A673 (cell line): ENCODE results near the gene YBX2. TPM values are rescaled to one million over a fixed set of nuclear protein-coding genes. Genes with fewer than 3 reads are reported as not detected.

Source experiments
- BruUV-seq: library from RNA; stranded (reverse); fragments of 400-500 nt; replicated peaks from 2 replicates; lab custom pipeline; 2021; lab: Mats Ljungman, UMichigan
- CTCF ChIA-PET: fragments of 300-600 bp; sonication (Branson Sonifier 250); formaldehyde crosslinking; loops from one replicate; lab custom pipeline; 2022; ENCODE audit warnings: antibody characterized with exemption; lab: Charles Lee
- POLR2A ChIA-PET: fragments of 300-600 bp; sonication (Branson Sonifier 250); formaldehyde crosslinking; loops from one replicate; lab custom pipeline; 2022; ENCODE audit warnings: antibody characterized with exemption; ENCODE audit not compliant: low non-redundant PET; lab: Charles Lee
- DNase-seq: peaks from one replicate; pipeline ENCODE4 v3.0.0-alpha.2; 2015; ENCODE audit warnings: low spot score
- H3K27ac ChIP-seq: fragments of 200-600 bp; sonication (generic); 2 replicates; pipeline ENCODE4 v1.5.1; 2016; ENCODE audit warnings: mixed run types, low read depth, mild to moderate bottlenecking, mixed read lengths, antibody characterized with exemption, low read length; ENCODE audit not compliant: poor library complexity, severe bottlenecking
- H3K27me3 ChIP-seq: fragments of 200-600 bp; sonication (generic); replicated peaks from 2 replicates; pipeline ENCODE4 v1.6.1; 2017; ENCODE audit warnings: mixed run types, low read depth, mild to moderate bottlenecking, mixed read lengths, antibody characterized with exemption, low read length; ENCODE audit not compliant: insufficient read depth, poor library complexity
- H3K36me3 ChIP-seq: fragments of 200-600 bp; sonication (generic); 2 replicates; pipeline ENCODE4 v1.6.1; 2016; ENCODE audit warnings: mixed run types, mild to moderate bottlenecking, mixed read lengths, antibody characterized with exemption, low read length; ENCODE audit not compliant: insufficient read depth, poor library complexity, severe bottlenecking
- H3K4me1 ChIP-seq: fragments of 200-600 bp; sonication (generic); 2 replicates; pipeline ENCODE4 v1.6.1; 2017; ENCODE audit warnings: mixed run types, mild to moderate bottlenecking, mixed read lengths, antibody characterized with exemption, low read length; ENCODE audit not compliant: insufficient read depth, poor library complexity, severe bottlenecking
- H3K4me3 ChIP-seq: fragments of 200-600 bp; sonication (generic); 2 replicates; pipeline ENCODE4 v1.5.1; 2016; ENCODE audit warnings: low read depth, mixed run types, mild to moderate bottlenecking, mixed read lengths, low read length; ENCODE audit not compliant: poor library complexity, severe bottlenecking
- H3K9me3 ChIP-seq: fragments of 200-600 bp; sonication (generic); 2 replicates; pipeline ENCODE4 v1.6.1; 2016; ENCODE audit warnings: mixed run types, low read depth, mild to moderate bottlenecking, mixed read lengths, antibody characterized with exemption, low read length; ENCODE audit not compliant: poor library complexity, severe bottlenecking
- CTCF ChIP-seq: fragments of 300-800, 200-600 bp; sonication (generic); conservative IDR thresholded peaks from 2 replicates; pipeline ENCODE4 v1.5.1; 2017; ENCODE audit warnings: low read depth, mild to moderate bottlenecking, antibody characterized with exemption, low read length, moderate library complexity, mixed read lengths
- EZH2 ChIP-seq: fragments of 200-600 bp; sonication (generic); IDR thresholded peaks from 2 replicates; pipeline ENCODE4 v1.6.1; 2017; ENCODE audit warnings: borderline replicate concordance, low read depth, mild to moderate bottlenecking, mixed read lengths, antibody characterized with exemption, low read length; ENCODE audit not compliant: poor library complexity, severe bottlenecking
- intact Hi-C: fragments of 100-400 bp; cut with micrococcal nuclease; formaldehyde crosslinking; loops from one replicate; pipeline ENCODE4 v1.10.0; 2022; ENCODE audit not compliant: unreplicated experiment
- total RNA-seq: library from RNA; stranded (reverse); gene quantifications from 2 replicates; pipeline ENCODE4 v1.2.3, GENCODE V29; 2021

YBX2 gene
- total RNA-seq, 1 experiment from 2014 or later: 0.77 TPM

DNA sequence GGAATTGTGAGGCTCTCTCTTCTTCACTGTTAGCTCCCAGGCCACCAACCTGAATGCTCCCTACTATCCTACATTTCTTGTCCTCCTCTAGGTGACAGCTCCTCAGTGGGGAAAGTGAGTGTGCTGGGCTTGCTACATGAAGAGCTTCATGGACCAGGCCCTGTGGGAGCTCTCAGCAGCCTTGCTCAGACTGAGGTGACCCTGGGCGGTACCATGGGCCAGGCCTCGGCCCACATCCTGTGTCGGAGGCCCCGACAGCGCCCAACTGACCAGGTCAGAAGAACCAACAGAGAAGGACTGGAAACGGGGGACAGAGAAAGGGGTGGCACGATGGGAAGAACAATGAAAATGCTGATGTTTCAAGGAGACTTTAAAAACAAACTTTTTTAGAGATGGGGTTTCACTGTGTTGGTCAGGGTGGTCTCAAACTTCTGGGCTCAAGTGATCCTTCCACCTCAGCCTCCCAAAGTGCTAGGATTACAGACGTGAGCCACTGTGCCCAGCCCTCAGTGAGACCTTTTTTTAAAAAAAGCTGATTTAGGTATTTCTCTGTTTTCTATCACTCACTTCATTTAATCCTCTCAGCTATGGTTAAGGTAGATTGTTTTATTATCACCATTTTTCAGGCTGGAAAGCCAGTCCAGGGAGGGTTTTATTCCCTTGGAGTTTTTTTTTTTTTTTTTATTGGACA lies 37.5 kb downstream of the YBX2 start:
- intact Hi-C loops: no loop called here
- no TSS peak for BruUV-seq
- peaks cover 26% of the 10 kb centered on the region for H3K36me3 ChIP-seq
- POLR2A ChIA-PET: no interaction called here
- H3K4me1 ChIP-seq: peaks cover 15% of the 10 kb centered on the region
- TF ChIP-seq CTCF (no peak), EZH2 (no peak)
- no peaks in the 10 kb centered on the region for H3K27me3 ChIP-seq
- CTCF ChIA-PET: interaction anchor here (0.6 kb wide), 1 partner anchor 100 kb away, joined by 3 read pairs; no protein-coding TSS in a partner anchor
- no peak overlapping the region for H3K27ac ChIP-seq
- no peak for DNase-seq
- no peak overlapping the region for H3K4me3 ChIP-seq
- H3K9me3 ChIP-seq: no peaks in the 10 kb centered on the region

- BruUV-seq: no TSS peak
- Histone ChIP-seq H3K4me1 (peaks cover 21% of the 10 kb centered on the region), H3K27me3 (no peaks in the 10 kb centered on the region), H3K27ac (no peak overlapping the region), H3K4me3 (no peak overlapping the region), H3K36me3 (peaks cover 26% of the 10 kb centered on the region), H3K9me3 (no peaks in the 10 kb centered on the region)
- POLR2A ChIA-PET: no interaction called here
- intact Hi-C loops: loop anchor here (5.0 kb wide), 1 partner anchor 53 kb away; the partner anchor contains the start of gene EIF5A
- DNase-seq: no peak
- TF ChIP-seq CTCF: no peak
- TF ChIP-seq EZH2: no peak
- CTCF ChIA-PET: no interaction called here
Observed at GRCh38 chr17:7254511-7254910, 39.9 kb downstream of the YBX2 start.

DNA sequence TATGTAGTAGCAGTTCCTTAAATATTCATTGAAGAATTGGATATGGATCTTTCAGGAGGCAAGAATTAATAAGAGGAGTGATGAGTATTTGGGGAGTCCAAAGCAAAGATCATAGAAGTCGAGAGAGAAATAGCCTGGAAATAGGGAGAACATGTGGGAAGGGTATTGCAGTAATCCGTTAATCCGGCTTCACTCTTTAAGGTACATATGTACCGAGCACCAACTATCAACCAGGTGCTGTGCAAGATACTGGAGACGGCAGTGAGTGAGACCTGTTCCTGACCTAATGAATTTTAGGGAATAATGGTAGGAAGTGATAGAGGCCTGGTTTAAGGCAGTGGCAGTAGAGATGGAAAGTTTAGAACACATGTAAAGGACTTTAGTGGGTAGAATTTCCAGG lies 41.4 kb downstream of the YBX2 start:
- POLR2A ChIA-PET: no interaction called here

More for the DNA sequence above, 41.4 kb downstream of the YBX2 start:
- peaks cover 17% of the 10 kb centered on the region for H3K4me1 ChIP-seq
- H3K27me3 ChIP-seq: no peaks in the 10 kb centered on the region
- H3K36me3 ChIP-seq: peaks cover 17% of the 10 kb centered on the region
- intact Hi-C loops: loop anchor here (5.0 kb wide), 1 partner anchor 54 kb away; the partner anchor contains the start of gene EIF5A
- no peak for DNase-seq
- peak overlapping the region; percentile 98 for H3K27ac ChIP-seq
- CTCF ChIA-PET: no interaction called here
- H3K9me3 ChIP-seq: no peaks in the 10 kb centered on the region
- H3K4me3 ChIP-seq: peak overlapping the region; percentile 74
- no peak for TF ChIP-seq CTCF
- TF ChIP-seq EZH2: no peak
- no TSS peak for BruUV-seq
